GM06990 (cell line): ENCODE data around the gene SH3PXD2A.

Experiments
- DNase-seq: peaks from one replicate; pipeline ENCODE4 v3.0.0-alpha.2; 2011; ENCODE audit not compliant: insufficient read length; ENCODE audit errors: extremely low read depth
- H3K27me3 ChIP-seq: replicated peaks from 2 replicates; pipeline ENCODE4 v1.6.0; 2011; ENCODE audit warnings: low read length; ENCODE audit not compliant: control insufficient read depth, insufficient read depth
- H3K36me3 ChIP-seq: 2 replicates; pipeline ENCODE4 v1.5.1; 2011; ENCODE audit warnings: low read length; ENCODE audit not compliant: control insufficient read depth, insufficient read depth
- H3K4me3 ChIP-seq: replicated peaks from 2 replicates; pipeline ENCODE4 v1.5.1; 2011; ENCODE audit warnings: low read depth, mild to moderate bottlenecking, control low read depth, low read length
- CTCF ChIP-seq: IDR thresholded peaks from 2 replicates; pipeline ENCODE4 v1.5.1; 2011; ENCODE audit warnings: low read length, control low read depth, mild to moderate bottlenecking, inconsistent platforms; ENCODE audit not compliant: insufficient read depth, poor library complexity, severe bottlenecking

Gene SH3PXD2A

GRCh38 chr10:103590744-103591291 lies 264.6 kb downstream of the SH3PXD2A start:
- no peak for DNase-seq
- no peak for TF ChIP-seq CTCF
- Histone ChIP-seq H3K4me3 (no peak overlapping the region), H3K27me3 (no peaks in the 10 kb centered on the region), H3K36me3 (no peaks in the 10 kb centered on the region)

- TF ChIP-seq CTCF = no peak
- no peak for DNase-seq
- H3K36me3 ChIP-seq = no peaks in the 10 kb centered on the region
- no peak overlapping the region for H3K4me3 ChIP-seq
- no peaks in the 10 kb centered on the region for H3K27me3 ChIP-seq
Observed at GRCh38 chr10:103590060-103590459, 265.3 kb downstream of the SH3PXD2A start.

- Histone ChIP-seq H3K36me3 (no peaks in the 10 kb centered on the region), H3K27me3 (no peaks in the 10 kb centered on the region), H3K4me3 (no peak overlapping the region)
- no peak for DNase-seq
- no peak for TF ChIP-seq CTCF
Observed at GRCh38 chr10:103589074-103589630, 266.2 kb downstream of the SH3PXD2A start.

- H3K27me3 ChIP-seq = 0 out of 2 replicates have a peak, but pooled peaks cover under 1% of the 10 kb centered on the region
- no peak for TF ChIP-seq CTCF
- DNase-seq = no peak
Observed at GRCh38 chr10:103587073-103587472, 268.3 kb downstream of the SH3PXD2A start.

GRCh38 chr10:103585011-103585405 lies 270.4 kb downstream of the SH3PXD2A start:
- 0 out of 2 replicates have a peak, but pooled peaks cover 1% of the 10 kb centered on the region for H3K27me3 ChIP-seq
- TF ChIP-seq CTCF = no peak
- no peaks in the 10 kb centered on the region for H3K36me3 ChIP-seq
- DNase-seq = no peak
- H3K4me3 ChIP-seq = no peak overlapping the region

More at GRCh38 chr10:103587073-103587472, 268.3 kb downstream of the SH3PXD2A start:
- Histone ChIP-seq H3K4me3 (no peak overlapping the region), H3K36me3 (no peaks in the 10 kb centered on the region)
